NB4 (cell line): ENCODE data around the gene SMURF2.

Experiments used
- POLR2A ChIP-seq: IDR thresholded peaks from 2 replicates; pipeline ENCODE4 v1.6.1; 2011; ENCODE audit warnings: mild to moderate bottlenecking; ENCODE audit not compliant: insufficient read length; ENCODE audit errors: extremely low read depth
- TF ChIP-seq, protein P1 (sequence below): IDR thresholded peaks from one replicate; pipeline ENCODE4 v1.5.1; 2012; ENCODE audit warnings: low read depth, low read length
- TF ChIP-seq, protein P2 (sequence below): IDR thresholded peaks from 2 replicates; pipeline ENCODE4 v1.6.1; 2011; ENCODE audit warnings: low read depth, low read length

DNA sequence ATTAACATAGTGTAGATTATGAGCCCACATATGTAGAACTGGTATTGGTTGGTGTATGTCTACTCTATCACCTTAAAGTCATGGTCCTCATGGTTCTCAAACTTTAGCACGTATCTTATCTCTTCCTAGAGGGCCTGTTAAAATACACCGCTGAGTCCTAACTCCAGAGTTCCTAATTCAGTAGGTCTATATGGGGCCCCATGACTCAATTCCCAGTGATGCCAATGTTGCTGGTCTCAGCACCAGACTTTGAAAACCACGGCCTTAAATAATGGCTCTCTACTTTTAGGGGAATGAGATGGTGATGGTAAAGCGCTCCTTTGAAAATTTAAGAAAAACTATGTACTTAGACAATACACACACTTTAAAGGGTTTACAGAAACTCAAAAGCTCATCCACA lies 36.6 kb downstream of the SMURF2 start:
- TF ChIP-seq, protein P1, sequence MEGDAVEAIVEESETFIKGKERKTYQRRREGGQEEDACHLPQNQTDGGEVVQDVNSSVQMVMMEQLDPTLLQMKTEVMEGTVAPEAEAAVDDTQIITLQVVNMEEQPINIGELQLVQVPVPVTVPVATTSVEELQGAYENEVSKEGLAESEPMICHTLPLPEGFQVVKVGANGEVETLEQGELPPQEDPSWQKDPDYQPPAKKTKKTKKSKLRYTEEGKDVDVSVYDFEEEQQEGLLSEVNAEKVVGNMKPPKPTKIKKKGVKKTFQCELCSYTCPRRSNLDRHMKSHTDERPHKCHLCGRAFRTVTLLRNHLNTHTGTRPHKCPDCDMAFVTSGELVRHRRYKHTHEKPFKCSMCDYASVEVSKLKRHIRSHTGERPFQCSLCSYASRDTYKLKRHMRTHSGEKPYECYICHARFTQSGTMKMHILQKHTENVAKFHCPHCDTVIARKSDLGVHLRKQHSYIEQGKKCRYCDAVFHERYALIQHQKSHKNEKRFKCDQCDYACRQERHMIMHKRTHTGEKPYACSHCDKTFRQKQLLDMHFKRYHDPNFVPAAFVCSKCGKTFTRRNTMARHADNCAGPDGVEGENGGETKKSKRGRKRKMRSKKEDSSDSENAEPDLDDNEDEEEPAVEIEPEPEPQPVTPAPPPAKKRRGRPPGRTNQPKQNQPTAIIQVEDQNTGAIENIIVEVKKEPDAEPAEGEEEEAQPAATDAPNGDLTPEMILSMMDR, result no peak
- no peak for TF ChIP-seq POLR2A
- TF ChIP-seq, protein P2, sequence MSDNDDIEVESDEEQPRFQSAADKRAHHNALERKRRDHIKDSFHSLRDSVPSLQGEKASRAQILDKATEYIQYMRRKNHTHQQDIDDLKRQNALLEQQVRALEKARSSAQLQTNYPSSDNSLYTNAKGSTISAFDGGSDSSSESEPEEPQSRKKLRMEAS, result no peak
